Nephron progenitor cell (in vitro differentiated cells): Measurements from ENCODE around the gene SLC35F5.
"Not testable (repeated sequence)": the region's sequence is repeated elsewhere in the genome, so short reads cannot be mapped to it uniquely, and the experiment has no call there.

Experiments
- DNase-seq: peaks from one replicate; pipeline ENCODE4 v3.0.0; 2021
- H3K27ac Mint-ChIP-seq: 2 replicates; pipeline ENCODE4 v1.8.0; 2021; ENCODE audit warnings: mild to moderate bottlenecking, moderate library complexity, mixed read lengths
- H3K27me3 Mint-ChIP-seq: 2 replicates; pipeline ENCODE4 v1.8.0; 2021; ENCODE audit warnings: mild to moderate bottlenecking, low read depth, mixed read lengths; ENCODE audit not compliant: poor library complexity
- H3K36me3 Mint-ChIP-seq: 2 replicates; pipeline ENCODE4 v1.8.0; 2021; ENCODE audit warnings: low read depth, mixed read lengths
- H3K4me1 Mint-ChIP-seq: 2 replicates; pipeline ENCODE4 v1.8.0; 2021; ENCODE audit warnings: mixed read lengths
- H3K4me3 Mint-ChIP-seq: 2 replicates; pipeline ENCODE4 v1.8.0; 2021; ENCODE audit warnings: mild to moderate bottlenecking, moderate library complexity, mixed read lengths
- H3K9me3 Mint-ChIP-seq: 2 replicates; pipeline ENCODE4 v1.8.0; 2021; ENCODE audit warnings: mild to moderate bottlenecking, moderate library complexity, mixed read lengths
- CTCF ChIP-seq: fragments of 200-600 bp; sonication (generic); IDR thresholded peaks from 2 replicates; pipeline ENCODE4 v1.5.0; 2021; ENCODE audit warnings: antibody characterized with exemption

The SLC35F5 gene

GRCh38 chr2:113707106-113707505 lies 49.3 kb downstream of the SLC35F5 start:
- DNase-seq = no peak
- TF ChIP-seq CTCF = no peak
- Mint-ChIP-seq H3K9me3 (peaks cover 7% of the 10 kb centered on the region), H3K36me3 (peaks cover 30% of the 10 kb centered on the region), H3K4me3 (no peak overlapping the region), H3K27me3 (no peaks in the 10 kb centered on the region), H3K27ac (no peak overlapping the region), H3K4me1 (peaks cover 25% of the 10 kb centered on the region)

- H3K4me1 Mint-ChIP-seq = peaks cover 33% of the 10 kb centered on the region
- H3K27ac Mint-ChIP-seq = peak overlapping the region; percentile 73
- no peak overlapping the region for H3K4me3 Mint-ChIP-seq
- no peaks in the 10 kb centered on the region for H3K27me3 Mint-ChIP-seq
- peaks cover 26% of the 10 kb centered on the region for H3K36me3 Mint-ChIP-seq
- TF ChIP-seq CTCF = no peak
- peaks cover 7% of the 10 kb centered on the region for H3K9me3 Mint-ChIP-seq
- no peak for DNase-seq
Observed at GRCh38 chr2:113705982-113706523, 50.4 kb downstream of the SLC35F5 start.

GRCh38 chr2:113704300-113704993 lies 52.0 kb downstream of the SLC35F5 start:
- not testable (repeated sequence) for H3K4me3 Mint-ChIP-seq, H3K27me3 Mint-ChIP-seq, DNase-seq
- peak overlapping the region; percentile 42 for H3K27ac Mint-ChIP-seq
- H3K9me3 Mint-ChIP-seq = peaks cover 15% of the 10 kb centered on the region
- H3K4me1 Mint-ChIP-seq = peaks cover 33% of the 10 kb centered on the region
- H3K36me3 Mint-ChIP-seq = peaks cover 26% of the 10 kb centered on the region

GRCh38 chr2:113703386-113704299 lies 52.8 kb downstream of the SLC35F5 start:
- no peaks in the 10 kb centered on the region for H3K27me3 Mint-ChIP-seq

GRCh38 chr2:113700186-113700841 lies 56.1 kb downstream of the SLC35F5 start:
- peaks cover 15% of the 10 kb centered on the region for H3K36me3 Mint-ChIP-seq
- H3K27ac Mint-ChIP-seq = no peak overlapping the region
- peaks cover 25% of the 10 kb centered on the region for H3K4me1 Mint-ChIP-seq
- no peaks in the 10 kb centered on the region for H3K27me3 Mint-ChIP-seq
- no peak overlapping the region for H3K4me3 Mint-ChIP-seq
- DNase-seq = no peak
- peaks cover 18% of the 10 kb centered on the region for H3K9me3 Mint-ChIP-seq
- no peak for TF ChIP-seq CTCF

More at GRCh38 chr2:113703386-113704299, 52.8 kb downstream of the SLC35F5 start:
- Mint-ChIP-seq H3K9me3 (peaks cover 15% of the 10 kb centered on the region), H3K36me3 (peaks cover 26% of the 10 kb centered on the region), H3K4me1 (peaks cover 33% of the 10 kb centered on the region), H3K27ac (peak overlapping the region; percentile 52), H3K4me3 (no peak overlapping the region)
- no peak for DNase-seq
- TF ChIP-seq CTCF = no peak
